Peyer's patch (tissue), 4 donors: Measurements from ENCODE around the gene UBE2L6. TPM values are rescaled to one million over a fixed set of nuclear protein-coding genes. Genes with fewer than 3 reads are reported as not detected.

Experiments
- DNase-seq, 3 donors: peaks; one replicate each; pipeline ENCODE4 v3.0.0-alpha.2; 2017 to 2019
- H3K27ac ChIP-seq, 4 donors: fragments of 200-600 bp; sonication (generic); one replicate each; pipeline ENCODE4 v1.5.1; 2016 to 2019
- H3K27me3 ChIP-seq, 2 donors: fragments of 200-600 bp; sonication (generic); one replicate each; pipeline ENCODE4 v1.5.1; 2019
- H3K36me3 ChIP-seq, 3 donors: fragments of 200-600 bp; sonication (generic); one replicate each; pipeline ENCODE4 v1.5.1; 2016 to 2019
- H3K4me1 ChIP-seq, 4 donors: fragments of 200-600 bp; sonication (generic); one replicate each; pipeline ENCODE4 v1.5.1; 2016 to 2019
- H3K4me3 ChIP-seq, 4 donors: fragments of 200-600 bp; sonication (generic); 1 replicate in 3 of 4; 2 replicates in 1 of 4; pipeline ENCODE4 v1.5.1; 2016 to 2019; ENCODE audit warnings: mild to moderate bottlenecking in 1 of 4
- H3K9me3 ChIP-seq, 4 donors: fragments of 200-600 bp; sonication (generic); one replicate each; pipeline ENCODE4 v1.5.1; 2016 to 2019; ENCODE audit warnings: mild to moderate bottlenecking in 1 of 4
- POLR2A ChIP-seq, 2 donors: fragments of 450-650 bp; IDR thresholded peaks; one replicate each; pipeline ENCODE4 v1.5.1; 2017; ENCODE audit warnings: antibody characterized with exemption in 2 of 2, mild to moderate bottlenecking in 2 of 2, moderate library complexity in 2 of 2
- total RNA-seq, 4 donors: library from RNA; depleted of rRNA; stranded (reverse); fragments of >200 nt; gene quantifications; one replicate each; pipeline ENCODE4 v1.1.0, GENCODE V29; 2016
- TF ChIP-seq, protein P1 (sequence below), 6 experiments: fragments of 450-650 bp in 4 of 6; fragments of 200-600 bp in 2 of 6; sonication (generic) in 1 of 6; IDR thresholded peaks; one replicate each; pipeline ENCODE4 v1.5.1; 2017 to 2019; ENCODE audit warnings: antibody characterized with exemption in 6 of 6, mild to moderate bottlenecking in 3 of 6, moderate library complexity in 1 of 6

The UBE2L6 gene
- total RNA-seq, 4 donors from 2014 or later = 15.6 to 66.0 (median 25.1) TPM

GRCh38 chr11:57515332-57516060 is 52.0 kb downstream of the UBE2L6 start, which contains the start of gene SLC43A1:
TSS of gene SLC43A1 (minus strand) at chr11:57515702. CDS start at chr11:57514111, 1,591 bp downstream.
- DNase-seq = peak in 2 of 3 donors; percentile 33 to 67
- Histone ChIP-seq H3K4me1 (peaks cover 0 to 14% (median 3%) of the 10 kb centered on the region in 4 donors), H3K9me3 (no peaks in the 10 kb centered on the region), H3K4me3 (peak within 1 kb of the TSS; percentile 70 to 93 (median 82)), H3K27me3 (no peaks in the 10 kb centered on the region), H3K36me3 (no peaks in the 10 kb centered on the region), H3K27ac (peak within 1 kb of the TSS; percentile 18 to 68 (median 48))
- TF ChIP-seq, protein P1, sequence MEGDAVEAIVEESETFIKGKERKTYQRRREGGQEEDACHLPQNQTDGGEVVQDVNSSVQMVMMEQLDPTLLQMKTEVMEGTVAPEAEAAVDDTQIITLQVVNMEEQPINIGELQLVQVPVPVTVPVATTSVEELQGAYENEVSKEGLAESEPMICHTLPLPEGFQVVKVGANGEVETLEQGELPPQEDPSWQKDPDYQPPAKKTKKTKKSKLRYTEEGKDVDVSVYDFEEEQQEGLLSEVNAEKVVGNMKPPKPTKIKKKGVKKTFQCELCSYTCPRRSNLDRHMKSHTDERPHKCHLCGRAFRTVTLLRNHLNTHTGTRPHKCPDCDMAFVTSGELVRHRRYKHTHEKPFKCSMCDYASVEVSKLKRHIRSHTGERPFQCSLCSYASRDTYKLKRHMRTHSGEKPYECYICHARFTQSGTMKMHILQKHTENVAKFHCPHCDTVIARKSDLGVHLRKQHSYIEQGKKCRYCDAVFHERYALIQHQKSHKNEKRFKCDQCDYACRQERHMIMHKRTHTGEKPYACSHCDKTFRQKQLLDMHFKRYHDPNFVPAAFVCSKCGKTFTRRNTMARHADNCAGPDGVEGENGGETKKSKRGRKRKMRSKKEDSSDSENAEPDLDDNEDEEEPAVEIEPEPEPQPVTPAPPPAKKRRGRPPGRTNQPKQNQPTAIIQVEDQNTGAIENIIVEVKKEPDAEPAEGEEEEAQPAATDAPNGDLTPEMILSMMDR (IDR thresholded peaks at IDR 0.05) = no peak
- TF ChIP-seq POLR2A (IDR thresholded peaks at IDR 0.05) = no peak

DNA sequence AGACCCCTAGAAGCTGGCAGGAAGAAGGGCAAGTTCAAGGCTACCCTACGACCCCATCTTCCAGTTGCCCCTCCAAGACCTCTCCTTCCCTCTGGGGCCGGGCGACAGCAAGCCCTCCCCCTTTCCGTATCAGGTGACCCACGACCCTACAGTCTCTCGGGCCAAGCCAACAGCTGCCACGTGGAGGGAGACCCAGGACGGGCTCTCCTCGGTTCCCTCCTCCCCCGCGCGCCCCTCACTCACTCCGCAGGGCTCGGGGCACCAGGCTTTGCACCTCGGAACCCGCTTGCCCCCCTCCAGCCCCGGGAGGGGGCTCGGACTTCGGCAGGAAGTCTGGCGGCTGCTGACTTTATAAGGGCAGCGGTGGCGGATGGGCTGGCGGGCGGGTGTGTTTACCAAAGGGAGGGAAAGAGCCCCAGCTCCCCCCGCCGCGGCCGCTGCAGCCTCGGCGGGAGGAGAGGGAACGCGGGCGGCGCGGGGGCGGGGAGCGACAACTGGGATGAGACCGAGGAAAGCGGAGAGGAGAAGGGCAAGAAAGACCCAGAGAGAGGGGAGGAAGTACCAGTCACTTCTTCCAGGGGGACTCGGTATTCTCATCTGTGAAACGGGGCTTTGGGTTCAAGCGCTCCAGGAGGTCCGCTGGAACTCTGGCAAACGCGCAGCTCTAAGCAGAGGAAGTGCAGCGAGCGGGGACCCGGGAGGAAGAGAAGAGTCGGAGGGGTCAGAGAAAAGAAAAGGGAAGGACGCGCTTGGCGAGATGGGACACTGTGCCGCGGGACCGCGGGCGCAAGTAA is 52.7 kb downstream of the UBE2L6 start:
- peak overlapping the region; percentile 18 to 68 (median 48) for H3K27ac ChIP-seq
- peak overlapping the region; percentile 70 to 93 (median 82) for H3K4me3 ChIP-seq

DNA sequence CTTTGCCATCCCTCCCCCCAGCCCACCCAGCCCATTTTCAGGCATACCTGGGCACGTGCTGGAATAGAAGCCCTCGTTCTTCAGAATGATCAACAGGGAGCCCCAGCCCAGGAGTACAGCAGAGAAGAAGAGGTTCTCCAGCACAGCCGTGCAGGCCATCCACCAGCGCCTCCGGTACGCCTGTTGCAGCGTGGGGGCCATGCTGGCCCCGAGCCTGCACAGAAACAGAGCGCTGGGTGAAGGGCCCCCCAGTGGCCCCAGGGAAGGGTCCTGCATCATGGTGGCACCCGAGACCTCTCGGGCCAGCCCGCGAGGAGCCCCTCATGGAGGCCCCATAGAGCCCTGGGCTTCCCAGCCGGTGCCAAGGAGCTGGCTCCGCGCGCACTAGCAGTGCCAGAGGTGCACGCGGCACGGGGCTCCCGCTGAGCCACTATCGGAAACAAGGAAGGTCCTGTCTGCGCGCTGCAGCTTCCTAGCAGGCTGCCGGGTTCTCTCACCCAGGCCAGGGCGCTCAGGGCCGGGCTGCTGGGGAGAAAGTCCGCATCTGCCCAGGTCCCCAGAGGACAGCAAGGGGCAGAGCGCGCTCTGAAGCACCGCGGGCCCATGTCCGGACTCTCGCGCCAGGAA is 53.4 kb downstream of the UBE2L6 start:
- Histone ChIP-seq H3K27ac (peak overlapping the region in 3 of 4 donors; percentile 33 to 68 (median 63)), H3K27me3 (no peaks in the 10 kb centered on the region), H3K9me3 (no peaks in the 10 kb centered on the region), H3K4me1 (peaks cover 0 to 14% (median 3%) of the 10 kb centered on the region in 4 donors), H3K4me3 (peak overlapping the region; percentile 70 to 93 (median 82)), H3K36me3 (no peaks in the 10 kb centered on the region)
- peak; percentile 25 to 66 (median 66) for DNase-seq
- TF ChIP-seq POLR2A (IDR thresholded peaks at IDR 0.05) = no peak
- TF ChIP-seq, protein P1 (IDR thresholded peaks at IDR 0.05) = no peak

More for the DNA sequence above, 52.7 kb downstream of the UBE2L6 start:
- H3K36me3 ChIP-seq = no peaks in the 10 kb centered on the region
- peak; percentile 67 to 86 (median 72) for DNase-seq
- H3K4me1 ChIP-seq = peaks cover 0 to 14% (median 3%) of the 10 kb centered on the region in 4 donors
- TF ChIP-seq, protein P1 (IDR thresholded peaks at IDR 0.05) = no peak
- TF ChIP-seq POLR2A (IDR thresholded peaks at IDR 0.05) = no peak
- H3K27me3 ChIP-seq = no peaks in the 10 kb centered on the region
- no peaks in the 10 kb centered on the region for H3K9me3 ChIP-seq

GRCh38 chr11:57513452-57513795 is 54.0 kb downstream of the UBE2L6 start:
- H3K36me3 ChIP-seq = no peaks in the 10 kb centered on the region
- no peaks in the 10 kb centered on the region for H3K27me3 ChIP-seq
- DNase-seq = no peak
- TF ChIP-seq, protein P1 (IDR thresholded peaks at IDR 0.05) = no peak
- TF ChIP-seq POLR2A (IDR thresholded peaks at IDR 0.05) = no peak
- peaks cover 0 to 14% (median 3%) of the 10 kb centered on the region in 4 donors for H3K4me1 ChIP-seq
- H3K4me3 ChIP-seq = peak overlapping the region in 1 of 4 donors; percentile 70
- no peak overlapping the region for H3K27ac ChIP-seq
- no peaks in the 10 kb centered on the region for H3K9me3 ChIP-seq

GRCh38 chr11:57512646-57513451 is 54.6 kb downstream of the UBE2L6 start:
- no peak overlapping the region for H3K4me3 ChIP-seq
- H3K9me3 ChIP-seq = no peaks in the 10 kb centered on the region

More at GRCh38 chr11:57512646-57513451, 54.6 kb downstream of the UBE2L6 start:
- Histone ChIP-seq H3K36me3 (no peaks in the 10 kb centered on the region), H3K27me3 (no peaks in the 10 kb centered on the region), H3K4me1 (peaks cover 0 to 14% (median 3%) of the 10 kb centered on the region in 4 donors), H3K27ac (no peak overlapping the region)
- DNase-seq = no peak
- TF ChIP-seq POLR2A (IDR thresholded peaks at IDR 0.05) = no peak
- TF ChIP-seq, protein P1 (IDR thresholded peaks at IDR 0.05) = no peak
